A549 (cell line): ENCODE data around the gene CPA4. TPM values are rescaled to one million over a fixed set of nuclear protein-coding genes. Genes with fewer than 3 reads are reported as not detected.

Experiments used
- ATAC-seq, 2 experiments: fragments of 200-7000 bp in 1 of 2; fragments of >200 bp in 1 of 2; cut with Nextera tagmentation in 1 of 2; cut with Tn5 transposase in 1 of 2; 3 replicates each; pipeline versions ENCODE4 v1.8.0 to v1.9.1; 2018 to 2020; ENCODE audit warnings: mild to moderate bottlenecking in 1 of 2, moderate library complexity in 1 of 2
- CTCF ChIA-PET: fragments of 300-600 bp; sonication (Branson Sonifier 250); formaldehyde crosslinking; extraction: SDS; loops from one replicate; lab custom pipeline; 2021; ENCODE audit warnings: antibody characterized with exemption, inconsistent platforms; lab: Yijun Ruan, JAX
- POLR2A ChIA-PET: fragments of 350-600 bp; formaldehyde crosslinking; extraction: SDS; loops from one replicate; lab custom pipeline; 2021; ENCODE audit warnings: antibody characterized with exemption, inconsistent platforms; lab: Yijun Ruan, JAX
- DNase-seq, 2 experiments: peaks; one replicate each; pipeline versions ENCODE4 v3.0.0 to v3.0.0-alpha.2; 2011 to 2016; ENCODE audit warnings: low read depth in 1 of 2, low spot score in 1 of 2
- FAIRE-seq: peaks from 2 replicates; lab custom pipeline; 2011; peaks lifted over from hg19 to GRCh38; lab: Jason Lieb, UNC
- H3K27ac ChIP-seq, 2 experiments: fragments of >200 bp; sonication (Bioruptor Twin); formaldehyde crosslinking; 3 replicates each; pipeline ENCODE4 v1.5.1; 2016 to 2017
- H3K4me1 ChIP-seq: fragments of >200 bp; sonication (Bioruptor Twin); formaldehyde crosslinking; 3 replicates; pipeline ENCODE4 v1.6.1; 2016
- H3K4me2 ChIP-seq: fragments of >200 bp; sonication (Bioruptor Twin); formaldehyde crosslinking; 3 replicates; pipeline ENCODE4 v1.6.1; 2016
- H3K4me3 ChIP-seq: fragments of >200 bp; sonication (Bioruptor Twin); formaldehyde crosslinking; 3 replicates; pipeline ENCODE4 v1.5.1; 2016
- H3K9me3 ChIP-seq: fragments of >200 bp; sonication (Bioruptor Twin); formaldehyde crosslinking; 3 replicates; pipeline ENCODE4 v1.6.1; 2016
- ATOH8 ChIP-seq: fragments of 250-450 bp; sonication (Bioruptor Pico); IDR thresholded peaks from 2 replicates; pipeline ENCODE4 v1.5.0; 2020; ENCODE audit warnings: low read depth, mild to moderate bottlenecking, moderate library complexity
- BHLHE40 ChIP-seq: IDR thresholded peaks from 2 replicates; pipeline ENCODE4 v1.6.1; 2012; ENCODE audit warnings: low read depth, low read length, inconsistent platforms
- CBX2 ChIP-seq: fragments of 200-600 bp; sonication (generic); IDR thresholded peaks from 2 replicates; pipeline ENCODE4 v1.6.1; 2016; ENCODE audit warnings: low read depth, mild to moderate bottlenecking, borderline replicate concordance
- CEBPB ChIP-seq, 2 experiments: fragments of >200 bp in 1 of 2; sonication (Bioruptor Twin) in 1 of 2; formaldehyde crosslinking in 1 of 2; IDR thresholded peaks; 2 replicates each; pipeline ENCODE4 v1.6.1; 2012 to 2016
- CTCF ChIP-seq: fragments of >200 bp; sonication (Bioruptor Twin); formaldehyde crosslinking; IDR thresholded peaks from 3 replicates; pipeline ENCODE4 v1.5.1; 2016
- EHMT2 ChIP-seq: fragments of 200-600 bp; sonication (generic); IDR thresholded peaks from 2 replicates; pipeline ENCODE4 v1.6.1; 2016; ENCODE audit warnings: antibody characterized with exemption, low read depth, mild to moderate bottlenecking, moderate library complexity
- FOSB ChIP-seq: fragments of 250-450 bp; sonication (Bioruptor Pico); IDR thresholded peaks from 2 replicates; pipeline ENCODE4 v1.5.0; 2020; ENCODE audit warnings: mild to moderate bottlenecking, moderate library complexity
- FOXS1 ChIP-seq: fragments of 250-450 bp; sonication (Bioruptor Pico); IDR thresholded peaks from 2 replicates; pipeline ENCODE4 v1.5.0; 2020; ENCODE audit warnings: mild to moderate bottlenecking, moderate library complexity
- GATA3 ChIP-seq: IDR thresholded peaks from 2 replicates; pipeline ENCODE4 v1.6.1; 2012; ENCODE audit warnings: borderline replicate concordance
- HES2 ChIP-seq: fragments of >200 bp; sonication (Bioruptor Twin); formaldehyde crosslinking; IDR thresholded peaks from 2 replicates; pipeline ENCODE4 v1.6.1; 2016
- HOXA7 ChIP-seq: fragments of 250-450 bp; sonication (Bioruptor Pico); IDR thresholded peaks from 2 replicates; pipeline ENCODE4 v1.5.0; 2020; ENCODE audit warnings: mild to moderate bottlenecking, moderate library complexity
- HOXB5 ChIP-seq: fragments of 250-450 bp; sonication (Bioruptor Pico); IDR thresholded peaks from 2 replicates; pipeline ENCODE4 v1.5.0; 2020; ENCODE audit warnings: mild to moderate bottlenecking, moderate library complexity
- JUN ChIP-seq, 2 experiments: fragments of >200 bp; sonication (Bioruptor Twin); formaldehyde crosslinking; IDR thresholded peaks; 2 replicates in 1 of 2; 3 replicates in 1 of 2; pipeline ENCODE4 v1.6.1; 2016 to 2017
- MAFK ChIP-seq: fragments of 450-650 bp; IDR thresholded peaks from 2 replicates; pipeline ENCODE4 v1.6.1; 2014; ENCODE audit not compliant: partially characterized antibody
- NR3C1 ChIP-seq: fragments of >200 bp; sonication (Bioruptor Twin); formaldehyde crosslinking; IDR thresholded peaks from 3 replicates; pipeline ENCODE4 v1.6.1; 2017
- RAD21 ChIP-seq, 2 experiments: fragments of >200 bp in 1 of 2; sonication (Bioruptor Twin) in 1 of 2; formaldehyde crosslinking in 1 of 2; IDR thresholded peaks in 1 of 2; conservative IDR thresholded peaks in 1 of 2; 2 replicates in 1 of 2; 3 replicates in 1 of 2; pipeline ENCODE4 v1.6.1; 2012 to 2018; ENCODE audit warnings: inconsistent platforms in 1 of 2
- RCOR1 ChIP-seq: fragments of 150-350 bp; IDR thresholded peaks from 2 replicates; pipeline ENCODE4 v1.6.1; 2014; ENCODE audit warnings: antibody characterized with exemption, low read length, low read depth
- RNF2 ChIP-seq: fragments of 200-600 bp; sonication (generic); IDR thresholded peaks from 2 replicates; pipeline ENCODE4 v1.6.1; 2016; ENCODE audit warnings: low read depth, mild to moderate bottlenecking, antibody characterized with exemption, moderate library complexity, borderline replicate concordance
- SMC3 ChIP-seq: fragments of >200 bp; sonication (Bioruptor Twin); formaldehyde crosslinking; IDR thresholded peaks from 3 replicates; pipeline ENCODE4 v1.6.1; 2018; ENCODE audit warnings: inconsistent platforms
- ZC3H11A ChIP-seq: fragments of 450-650 bp; IDR thresholded peaks from 2 replicates; pipeline ENCODE4 v1.6.1; 2014; ENCODE audit warnings: antibody characterized with exemption, mild to moderate bottlenecking
- ZFP36 ChIP-seq: fragments of 450-650 bp; IDR thresholded peaks from 2 replicates; pipeline ENCODE4 v1.6.1; 2014; ENCODE audit warnings: borderline replicate concordance; ENCODE audit not compliant: partially characterized antibody
- ZSCAN20 ChIP-seq: fragments of 250-450 bp; sonication (Bioruptor Pico); IDR thresholded peaks from 2 replicates; pipeline ENCODE4 v1.8.0; 2022; ENCODE audit warnings: mild to moderate bottlenecking, moderate library complexity
- WGBS: methylation state at CpG from one replicate; pipeline ENCODE4 v1.1.6; 2017; ENCODE audit errors: missing lambda C conversion rate; 5-methylcytosine and 5-hydroxymethylcytosine counted together
- polyA plus RNA-seq, 4 experiments: library from polyadenylated mRNA; depleted of rRNA in 3 of 4; stranded (reverse); fragments of >200 nt; fragmentation: RNase III in 1 of 4; extraction: RNeasy Plus Mini Kit Qiagen cat#74134 plus additional on column Dnase treatment in 1 of 4; gene quantifications; 2 replicates in 3 of 4; 3 replicates in 1 of 4; pipeline ENCODE4 v1.2.3, GENCODE V29; 2011 to 2017

CPA4 gene
- polyA plus RNA-seq, 2 of the 4 experiments (the other 2 are of a cell fraction) = 1.0 to 7.7 TPM

GRCh38 chr7:130296221-130296951, 3.4 kb downstream of the CPA4 start:
- Histone ChIP-seq H3K4me3 (no peak overlapping the region), H3K4me2 (no peak overlapping the region), H3K27ac (no peak overlapping the region), H3K4me1 (peaks cover 23% of the 10 kb centered on the region), H3K9me3 (peaks cover 14% of the 10 kb centered on the region)
- CTCF ChIA-PET = no interaction called here
- POLR2A ChIA-PET = no interaction called here
- FAIRE-seq (no peak), ATAC-seq (no peak), DNase-seq (no peak)
- WGBS = 87% methylated on average over 13 of the region's 13 CpGs
- TF ChIP-seq SMC3 (no peak), ZC3H11A (no peak), HES2 (no peak), CEBPB (IDR thresholded peaks at IDR 0.05) (no peak), BHLHE40 (no peak), CTCF (no peak), RNF2 (no peak), EHMT2 (no peak), RAD21 (conservative IDR thresholded peaks at IDR 0.05 in 1 of 2, IDR thresholded peaks at IDR 0.05 in 1 of 2) (no peak), HOXA7 (no peak), CBX2 (no peak)

GRCh38 chr7:130297628-130298543, 4.9 kb downstream of the CPA4 start:
- WGBS = 78% methylated on average over 20 of the region's 20 CpGs
- ChIA-PET POLR2A (no interaction called here), CTCF (no interaction called here)
- H3K4me3 ChIP-seq = no peak overlapping the region
- ATAC-seq (no peak), FAIRE-seq (no peak), DNase-seq (no peak)
- H3K27ac ChIP-seq = no peak overlapping the region
- H3K4me1 ChIP-seq = peaks cover 8% of the 10 kb centered on the region
- TF ChIP-seq CTCF (no peak), NR3C1 (no peak), FOXS1 (CRISPR knock-in tag) (no peak), HOXB5 (CRISPR knock-in tag) (no peak), ZFP36 (no peak), RCOR1 (no peak), ZC3H11A (no peak), ATOH8 (CRISPR knock-in tag) (no peak), FOSB (no peak), MAFK (no peak), JUN (IDR thresholded peaks at IDR 0.05) (no peak), ZSCAN20 (CRISPR knock-in tag) (no peak), GATA3 (no peak), CEBPB (IDR thresholded peaks at IDR 0.05) (no peak)
- TF ChIP-seq, all 56 proteins: peak for 0
- H3K4me2 ChIP-seq = no peak overlapping the region
- H3K9me3 ChIP-seq = peaks cover 14% of the 10 kb centered on the region
